GM23338 (cell line): Measurements from ENCODE around the gene ESR2.

Experiments
- CTCF ChIP-seq, 2 experiments: fragments of 200-600 bp in 1 of 2; sonication (generic) in 1 of 2; conservative IDR thresholded peaks; 2 replicates each; pipeline versions ENCODE4 v1.5.1 to v1.6.1; 2016 to 2017; ENCODE audit warnings: antibody characterized with exemption in 2 of 2, low read depth in 2 of 2, mild to moderate bottlenecking in 2 of 2, moderate library complexity in 1 of 2
- ETS1 ChIP-seq: IDR thresholded peaks from 2 replicates; pipeline ENCODE4 v1.6.1; 2016; ENCODE audit warnings: antibody characterized with exemption
- EZH2 ChIP-seq: fragments of 200-600 bp; sonication (generic); IDR thresholded peaks from one replicate; pipeline ENCODE4 v1.8.0; 2017; ENCODE audit warnings: antibody characterized with exemption, mild to moderate bottlenecking, low read depth; ENCODE audit not compliant: unreplicated experiment
- EZH2phosphoT487 ChIP-seq: fragments of 200-600 bp; sonication (generic); IDR thresholded peaks from one replicate; pipeline ENCODE4 v1.8.1; 2018; ENCODE audit warnings: antibody characterized with exemption; ENCODE audit not compliant: unreplicated experiment
- JUNB ChIP-seq: IDR thresholded peaks from one replicate; pipeline ENCODE4 v1.6.1; 2016; ENCODE audit warnings: antibody characterized with exemption; ENCODE audit not compliant: unreplicated experiment
- NANOG ChIP-seq: IDR thresholded peaks from 2 replicates; pipeline ENCODE4 v1.6.1; 2016; ENCODE audit warnings: antibody characterized with exemption, borderline replicate concordance
- POLR2AphosphoS5 ChIP-seq: IDR thresholded peaks from 2 replicates; pipeline ENCODE4 v1.6.1; 2016; ENCODE audit warnings: antibody characterized with exemption, low read depth
- STAT1 ChIP-seq: IDR thresholded peaks from one replicate; pipeline ENCODE4 v1.6.1; 2016; ENCODE audit warnings: antibody characterized with exemption; ENCODE audit not compliant: unreplicated experiment
- ZNF114 ChIP-seq: fragments of 250-450 bp; sonication (Bioruptor Pico); IDR thresholded peaks from 2 replicates; pipeline ENCODE4 v1.5.0; 2020; ENCODE audit warnings: mild to moderate bottlenecking, moderate library complexity
- ZNF331 ChIP-seq: fragments of 250-450 bp; sonication (Bioruptor Pico); IDR thresholded peaks from 2 replicates; pipeline ENCODE4 v1.5.0; 2020; ENCODE audit warnings: low read depth, mild to moderate bottlenecking, moderate library complexity

GRCh38 chr14:64281805-64282204 lies 12.4 kb downstream of the ESR2 start:
- TF ChIP-seq CTCF (conservative IDR thresholded peaks at IDR 0.05; ENCODE audit: low read depth in 2 of 2) (no peak), POLR2AphosphoS5 (no peak), EZH2 (no peak), ZNF331 (CRISPR knock-in tag) (no peak), EZH2phosphoT487 (no peak), JUNB (no peak), STAT1 (no peak), ETS1 (no peak), ZNF114 (no peak), NANOG (no peak)
